CD4-positive, alpha-beta T cell (primary cell): ENCODE data around the gene AMFR. TPM values are rescaled to one million over a fixed set of nuclear protein-coding genes. Genes with fewer than 3 reads are reported as not detected.

Experiments
- ATAC-seq: fragments of 200-7000 bp; cut with Tn5 transposase; one replicate; pipeline ENCODE4 v1.10.0; 2022; ENCODE audit warnings: mild to moderate bottlenecking; ENCODE audit not compliant: poor library complexity
- CTCF ChIA-PET: fragments of 350-600 bp; sonication (Branson Sonifier 250); formaldehyde crosslinking; loops from one replicate; lab custom pipeline; 2021; ENCODE audit warnings: antibody characterized with exemption, inconsistent platforms; lab: Charles Lee
- POLR2A ChIA-PET: fragments of 350-600 bp; sonication (Branson Sonifier 250); formaldehyde crosslinking; loops from one replicate; lab custom pipeline; 2021; ENCODE audit warnings: antibody characterized with exemption, inconsistent platforms; lab: Charles Lee
- DNase-seq, 14 experiments: peaks; one replicate each; pipeline ENCODE4 v3.0.0-alpha.2; 2013 to 2020; ENCODE audit warnings: mixed read lengths in 2 of 14
- H3K27ac ChIP-seq, 2 donors: one replicate each; pipeline versions ENCODE4 v1.5.1 to v1.7.0; 2013; ENCODE audit warnings: low read length in 2 of 2, low read depth in 1 of 2, mild to moderate bottlenecking in 1 of 2
- H3K27me3 ChIP-seq, 2 experiments: 1 replicate in 1 of 2; 2 replicates in 1 of 2; pipeline versions ENCODE4 v1.6.1 to v1.7.0; 2013; ENCODE audit warnings: low read length in 2 of 2, control low read depth in 1 of 2, mild to moderate bottlenecking in 1 of 2, moderate library complexity in 1 of 2; ENCODE audit not compliant: insufficient read depth in 2 of 2, control insufficient read depth in 1 of 2
- H3K36me3 ChIP-seq: one replicate; pipeline ENCODE4 v1.6.1; 2013; ENCODE audit warnings: low read length, control low read depth; ENCODE audit not compliant: insufficient read depth
- H3K4me1 ChIP-seq: one replicate; pipeline ENCODE4 v1.6.1; 2013; ENCODE audit warnings: low read length, control low read depth; ENCODE audit not compliant: insufficient read depth
- H3K4me3 ChIP-seq: one replicate; pipeline ENCODE4 v1.5.1; 2013; ENCODE audit warnings: mild to moderate bottlenecking, low read length, moderate library complexity
- H3K9me3 ChIP-seq, 2 experiments: 1 replicate in 1 of 2; 2 replicates in 1 of 2; pipeline versions ENCODE4 v1.6.1 to v1.7.0; 2013; ENCODE audit warnings: low read length in 2 of 2, mild to moderate bottlenecking in 2 of 2, control low read depth in 1 of 2, moderate library complexity in 1 of 2; ENCODE audit not compliant: control insufficient read depth in 1 of 2, insufficient read depth in 1 of 2
- H3K27ac Mint-ChIP-seq: one replicate; pipeline ENCODE4 v1.8.0; 2020; ENCODE audit warnings: mixed read lengths
- H3K27me3 Mint-ChIP-seq: one replicate; pipeline ENCODE4 v1.8.0; 2021; ENCODE audit warnings: mixed read lengths
- H3K36me3 Mint-ChIP-seq: one replicate; pipeline ENCODE4 v1.8.0; 2021; ENCODE audit warnings: low read depth, mixed read lengths
- H3K4me1 Mint-ChIP-seq: one replicate; pipeline ENCODE4 v1.8.0; 2021; ENCODE audit warnings: low read depth, mixed read lengths
- H3K4me3 Mint-ChIP-seq: one replicate; pipeline ENCODE4 v1.8.0; 2020; ENCODE audit warnings: mild to moderate bottlenecking, mixed read lengths
- H3K9me3 Mint-ChIP-seq: one replicate; pipeline ENCODE4 v1.8.0; 2020; ENCODE audit warnings: mixed read lengths
- CTCF ChIP-seq: fragments of 200-600 bp; IDR thresholded peaks from one replicate; pipeline ENCODE4 v1.8.0; 2022; ENCODE audit warnings: antibody characterized with exemption, mild to moderate bottlenecking
- intact Hi-C, 2 experiments: fragments of 100-400 bp; cut with DNase I in 1 of 2; cut with micrococcal nuclease in 1 of 2; formaldehyde crosslinking; loops; one replicate each; pipeline versions ENCODE4 v1.15.1 to v1.9.0; 2023 to 2025; cut with DNase I, micrococcal nuclease
- total RNA-seq, 174 experiments: library from RNA in 2 of 174; stranded (reverse) in 2 of 174; gene quantifications; one replicate each; pipeline ENCODE4 v1.2.3 and lab custom pipeline; 2021 to 2026

AMFR gene
- total RNA-seq, 2 experiments from 2014 or later, result 79.2 to 83.8 TPM

GRCh38 chr16:56343661-56344517, 81.5 kb downstream of the AMFR start:
- Mint-ChIP-seq H3K4me1 (no peaks in the 10 kb centered on the region), H3K4me3 (no peak overlapping the region), H3K9me3 (no peaks in the 10 kb centered on the region), H3K27ac (no peak overlapping the region), H3K36me3 (no peaks in the 10 kb centered on the region), H3K27me3 (no peaks in the 10 kb centered on the region)
- H3K27me3 ChIP-seq, result no peaks in the 10 kb centered on the region
- CTCF ChIA-PET, result no interaction called here
- intact Hi-C loops, result no loop called here
- TF ChIP-seq CTCF, result no peak
- no peaks in the 10 kb centered on the region for H3K4me1 ChIP-seq
- POLR2A ChIA-PET, result no interaction called here
- no peak for DNase-seq
- no peak overlapping the region for H3K4me3 ChIP-seq
- H3K27ac ChIP-seq, result no peak overlapping the region
- no peaks in the 10 kb centered on the region for H3K9me3 ChIP-seq
- no peak for ATAC-seq
- H3K36me3 ChIP-seq, result no peaks in the 10 kb centered on the region

GRCh38 chr16:56341656-56342399, 83.5 kb downstream of the AMFR start:
- POLR2A ChIA-PET, result no interaction called here
- Histone ChIP-seq H3K27ac (no peak overlapping the region), H3K9me3 (no peaks in the 10 kb centered on the region), H3K4me3 (no peak overlapping the region), H3K27me3 (no peaks in the 10 kb centered on the region), H3K4me1 (no peaks in the 10 kb centered on the region), H3K36me3 (no peaks in the 10 kb centered on the region)
- CTCF ChIA-PET, result interaction anchor here (1.2 kb wide), 1 partner anchor 14 kb away, joined by 3 read pairs; no protein-coding TSS in a partner anchor
- no peak for TF ChIP-seq CTCF
- no peaks in the 10 kb centered on the region for H3K4me1 Mint-ChIP-seq
- H3K36me3 Mint-ChIP-seq, result no peaks in the 10 kb centered on the region
- intact Hi-C loops, result no loop called here
- DNase-seq (no peak), ATAC-seq (no peak)
- H3K27me3 Mint-ChIP-seq, result no peaks in the 10 kb centered on the region
- H3K9me3 Mint-ChIP-seq, result no peaks in the 10 kb centered on the region
- H3K4me3 Mint-ChIP-seq, result no peak overlapping the region
- H3K27ac Mint-ChIP-seq, result no peak overlapping the region

GRCh38 chr16:56340864-56341365, 84.4 kb downstream of the AMFR start:
- CTCF ChIA-PET, result no interaction called here
- DNase-seq, result no peak
- Mint-ChIP-seq H3K4me3 (no peak overlapping the region), H3K4me1 (no peaks in the 10 kb centered on the region), H3K9me3 (no peaks in the 10 kb centered on the region), H3K27ac (no peak overlapping the region), H3K27me3 (no peaks in the 10 kb centered on the region), H3K36me3 (no peaks in the 10 kb centered on the region)
- no peak for TF ChIP-seq CTCF
- intact Hi-C loops, result no loop called here
- Histone ChIP-seq H3K27ac (no peak overlapping the region), H3K4me1 (no peaks in the 10 kb centered on the region), H3K9me3 (no peaks in the 10 kb centered on the region), H3K4me3 (no peak overlapping the region), H3K36me3 (no peaks in the 10 kb centered on the region), H3K27me3 (no peaks in the 10 kb centered on the region)
- POLR2A ChIA-PET, result no interaction called here
- no peak for ATAC-seq
